PC-3 (cell line): ENCODE data around the gene ST7. TPM values are rescaled to one million over a fixed set of nuclear protein-coding genes. Genes with fewer than 3 reads are reported as not detected.
A peak's percentile ranks its signal among the peaks of the same experiment; 100 is the strongest.

Source experiments
- ATAC-seq: fragments of 200-7000 bp; cut with Tn5 transposase; 2 replicates; pipeline ENCODE4 v1.9.1; 2020; ENCODE audit warnings: mild to moderate bottlenecking, moderate library complexity
- BruUV-seq: library from RNA; stranded (reverse); fragments of 400-500 nt; replicated peaks from 2 replicates; lab custom pipeline; 2021; lab: Mats Ljungman, UMichigan
- CTCF ChIA-PET: fragments of 300-600 bp; sonication (Branson Sonifier 250); formaldehyde crosslinking; loops from one replicate; lab custom pipeline; 2022; ENCODE audit warnings: antibody characterized with exemption; lab: Charles Lee
- POLR2A ChIA-PET: fragments of 300-600 bp; sonication (Branson Sonifier 250); formaldehyde crosslinking; loops from one replicate; lab custom pipeline; 2022; ENCODE audit warnings: antibody characterized with exemption; ENCODE audit not compliant: unreplicated experiment; lab: Charles Lee
- DNase-seq: peaks from one replicate; pipeline ENCODE4 v3.0.0-alpha.2; 2015
- H2AFZ ChIP-seq: fragments of 300-600 bp; sonication (generic); 2 replicates; pipeline ENCODE4 v1.6.0; 2016; ENCODE audit warnings: antibody characterized with exemption, low read length
- H3F3A ChIP-seq: fragments of 300-600 bp; sonication (generic); one replicate; pipeline ENCODE4 v1.6.0; 2017; ENCODE audit warnings: antibody characterized with exemption, low read length, control low read depth, mild to moderate bottlenecking; ENCODE audit not compliant: unreplicated experiment
- H3K27ac ChIP-seq: fragments of 300-600 bp; sonication (generic); 2 replicates; pipeline ENCODE4 v1.5.1; 2016; ENCODE audit warnings: mild to moderate bottlenecking, low read length
- H3K27me3 ChIP-seq: fragments of 300-600 bp; sonication (generic); 2 replicates; pipeline ENCODE4 v1.6.1; 2016; ENCODE audit warnings: low read length, mixed read lengths
- H3K36me3 ChIP-seq: fragments of 300-600 bp; sonication (generic); 2 replicates; pipeline ENCODE4 v1.6.1; 2016; ENCODE audit warnings: low read depth, mixed run types, low read length, mixed read lengths
- H3K4me1 ChIP-seq: fragments of 300-600 bp; sonication (generic); 2 replicates; pipeline ENCODE4 v1.5.1; 2016; ENCODE audit warnings: low read length; ENCODE audit not compliant: insufficient read depth
- H3K4me2 ChIP-seq: fragments of 300-600 bp; sonication (generic); 2 replicates; pipeline ENCODE4 v1.6.0; 2016; ENCODE audit warnings: low read length
- H3K4me3 ChIP-seq: fragments of 300-600 bp; sonication (generic); 2 replicates; pipeline ENCODE4 v1.5.1; 2016; ENCODE audit warnings: mild to moderate bottlenecking, low read length, mixed read lengths
- H3K79me2 ChIP-seq: fragments of 300-600 bp; sonication (generic); 2 replicates; pipeline ENCODE4 v1.6.1; 2017; ENCODE audit warnings: low read length, mixed read lengths
- H3K9ac ChIP-seq: fragments of 300-600 bp; sonication (generic); 2 replicates; pipeline ENCODE4 v1.6.0; 2016; ENCODE audit warnings: mild to moderate bottlenecking, low read length
- H3K9me2 ChIP-seq: fragments of 300-600 bp; sonication (generic); replicated peaks from 2 replicates; pipeline ENCODE4 v1.6.1; 2016; ENCODE audit warnings: mixed run types, low read length, mixed read lengths
- H3K9me3 ChIP-seq: fragments of 300-600 bp; sonication (generic); 2 replicates; pipeline ENCODE4 v1.6.1; 2016; ENCODE audit warnings: low read length, mixed read lengths
- H4K20me1 ChIP-seq: fragments of 300-600 bp; sonication (generic); 2 replicates; pipeline ENCODE4 v1.6.1; 2016; ENCODE audit warnings: low read length, mixed read lengths
- CTCF ChIP-seq: fragments of 300-600 bp; sonication (generic); conservative IDR thresholded peaks from 2 replicates; pipeline ENCODE4 v1.5.1; 2017; ENCODE audit warnings: antibody characterized with exemption, low read depth, mild to moderate bottlenecking, low read length
- EZH2 ChIP-seq: fragments of 300-600 bp; sonication (generic); IDR thresholded peaks from one replicate; pipeline ENCODE4 v1.6.1; 2017; ENCODE audit warnings: antibody characterized with exemption, mild to moderate bottlenecking, low read length; ENCODE audit not compliant: unreplicated experiment
- EZH2phosphoT487 ChIP-seq: fragments of 300-600 bp; sonication (generic); IDR thresholded peaks from 2 replicates; pipeline ENCODE4 v1.6.1; 2018; ENCODE audit warnings: mild to moderate bottlenecking, antibody characterized with exemption, low read length, borderline replicate concordance
- intact Hi-C: fragments of 100-400 bp; cut with micrococcal nuclease; formaldehyde crosslinking; loops from 2 replicates; pipeline ENCODE4 v1.9.0; 2023
- total RNA-seq: library from RNA; depleted of rRNA; stranded (reverse); fragments of >200 nt; gene quantifications from 2 replicates; pipeline ENCODE4 v1.2.3, GENCODE V29; 2014

The ST7 gene
- total RNA-seq, 1 experiment from 2014 or later, result 19.7 TPM

GRCh38 chr7:117158941-117159697, 205.8 kb downstream of the ST7 start:
- no peaks in the 10 kb centered on the region for H3K9me3 ChIP-seq
- H2AFZ ChIP-seq, result no peak overlapping the region
- no peak overlapping the region for H3K4me3 ChIP-seq
- no peaks in the 10 kb centered on the region for H3K79me2 ChIP-seq
- intact Hi-C loops, result no loop called here
- ATAC-seq (no peak), DNase-seq (no peak)
- no peaks in the 10 kb centered on the region for H3K9me2 ChIP-seq
- no peaks in the 10 kb centered on the region for H4K20me1 ChIP-seq
- H3K4me2 ChIP-seq, result no peak overlapping the region
- ChIA-PET POLR2A (no interaction called here), CTCF (interaction anchor here (1.3 kb wide), 1 partner anchor 36 kb away, joined by 3 read pairs; no protein-coding TSS in a partner anchor)
- no TSS peak for BruUV-seq
- TF ChIP-seq EZH2phosphoT487, result no peak
- TF ChIP-seq CTCF, result no peak
- TF ChIP-seq EZH2, result no peak
- H3K36me3 ChIP-seq, result no peaks in the 10 kb centered on the region
- no peak overlapping the region for H3K9ac ChIP-seq
- H3K4me1 ChIP-seq, result peaks cover 47% of the 10 kb centered on the region
- no peak overlapping the region for H3K27ac ChIP-seq
- H3K27me3 ChIP-seq, result no peaks in the 10 kb centered on the region
- H3F3A ChIP-seq, result peaks cover 3% of the 10 kb centered on the region

DNA sequence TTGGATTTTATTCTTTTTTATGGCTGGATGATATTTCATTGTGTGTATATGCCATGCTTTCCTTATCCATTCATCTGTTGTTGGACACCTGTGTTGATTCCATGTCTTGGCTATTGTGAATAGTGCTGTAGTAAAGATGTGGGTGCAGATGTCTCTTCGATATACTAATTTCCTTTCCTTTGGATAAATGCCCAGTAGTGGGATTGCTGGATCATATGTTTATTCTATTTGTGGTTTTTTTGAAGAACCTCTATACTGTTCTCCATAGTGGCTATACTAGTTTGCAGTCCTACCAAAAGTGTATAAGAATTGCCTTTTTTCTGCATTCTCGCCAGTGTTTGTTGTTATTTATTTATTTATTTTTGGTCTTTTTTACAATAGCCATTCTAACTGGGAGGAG, 209.8 kb downstream of the ST7 start:
- TF ChIP-seq EZH2phosphoT487 (no peak), CTCF (no peak), EZH2 (no peak)
- Histone ChIP-seq H4K20me1 (no peaks in the 10 kb centered on the region), H2AFZ (no peak overlapping the region), H3K79me2 (no peaks in the 10 kb centered on the region), H3K4me1 (peaks cover 43% of the 10 kb centered on the region), H3K4me3 (no peak overlapping the region), H3K9ac (no peak overlapping the region), H3K27me3 (no peaks in the 10 kb centered on the region), H3K9me3 (no peaks in the 10 kb centered on the region), H3K9me2 (no peaks in the 10 kb centered on the region), H3K4me2 (peak overlapping the region; percentile 80), H3K27ac (peak overlapping the region; percentile 83), H3K36me3 (no peaks in the 10 kb centered on the region), H3F3A (peaks cover 3% of the 10 kb centered on the region)
- DNase-seq, result peak; percentile 87
- peak; percentile 72 for ATAC-seq
- POLR2A ChIA-PET, result no interaction called here
- CTCF ChIA-PET, result no interaction called here
- intact Hi-C loops, result loop anchor here (2.0 kb wide), 1 partner anchor 36 kb away; no protein-coding TSS in a partner anchor
- BruUV-seq, result no TSS peak

DNA sequence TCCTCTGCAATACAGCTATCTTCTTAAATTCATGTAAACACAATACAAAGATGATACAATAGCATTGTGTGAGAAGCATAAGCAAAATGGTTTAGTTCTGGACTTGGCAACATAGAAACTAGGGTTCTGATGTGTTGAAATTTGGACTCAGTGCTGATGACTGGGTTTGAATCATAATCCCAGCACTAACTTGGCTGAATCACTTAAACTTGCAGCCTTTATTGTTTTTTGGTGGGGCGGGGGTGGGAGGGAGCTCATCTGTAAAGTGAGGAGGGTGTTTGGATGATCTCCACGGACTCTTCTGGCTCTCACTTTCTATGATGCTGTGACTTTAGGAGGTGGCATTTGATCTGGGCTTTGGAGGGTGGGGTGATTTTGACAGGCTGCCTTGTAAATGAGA, 211.3 kb downstream of the ST7 start:
- H3K27me3 ChIP-seq, result no peaks in the 10 kb centered on the region
- no peak overlapping the region for H3K4me3 ChIP-seq
- POLR2A ChIA-PET, result no interaction called here
- no peaks in the 10 kb centered on the region for H3K79me2 ChIP-seq
- no peaks in the 10 kb centered on the region for H3K9me3 ChIP-seq
- H3K27ac ChIP-seq, result peak overlapping the region; percentile 71
- intact Hi-C loops, result no loop called here
- H3K36me3 ChIP-seq, result no peaks in the 10 kb centered on the region
- ATAC-seq (peak; percentile 45), DNase-seq (peak; percentile 79)
- no peak overlapping the region for H2AFZ ChIP-seq
- no TSS peak for BruUV-seq
- no peak for TF ChIP-seq CTCF
- TF ChIP-seq EZH2, result no peak
- no peak for TF ChIP-seq EZH2phosphoT487
- H4K20me1 ChIP-seq, result no peaks in the 10 kb centered on the region
- peak overlapping the region; percentile 57 for H3K4me2 ChIP-seq
- H3K9ac ChIP-seq, result no peak overlapping the region
- peaks cover 45% of the 10 kb centered on the region for H3K4me1 ChIP-seq
- H3K9me2 ChIP-seq, result no peaks in the 10 kb centered on the region
- CTCF ChIA-PET, result no interaction called here
- peaks cover 3% of the 10 kb centered on the region for H3F3A ChIP-seq
